ENCODE results near the gene CSRP2.

The CSRP2 gene

DNA sequence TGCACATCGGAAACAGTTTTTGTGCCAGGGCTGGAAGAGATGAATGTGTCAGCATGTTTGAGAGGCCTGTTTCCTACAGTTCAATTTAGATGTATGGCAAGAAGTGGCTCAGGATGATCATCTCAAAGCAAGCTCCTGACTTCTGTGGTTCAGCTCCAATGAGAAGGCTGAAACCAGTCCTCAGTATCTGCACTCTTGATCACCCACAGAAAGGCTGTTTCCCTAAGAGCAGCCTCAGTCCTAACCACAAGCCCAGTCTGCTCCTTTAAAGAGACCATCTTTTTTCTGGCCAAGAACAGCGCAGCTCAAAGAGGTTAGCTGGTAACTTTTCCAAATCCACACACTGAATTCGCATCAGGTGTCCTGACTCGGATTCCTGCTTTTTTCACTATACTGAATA is 19.2 kb downstream of the CSRP2 start:
- no peak for FAIRE-seq

DNA sequence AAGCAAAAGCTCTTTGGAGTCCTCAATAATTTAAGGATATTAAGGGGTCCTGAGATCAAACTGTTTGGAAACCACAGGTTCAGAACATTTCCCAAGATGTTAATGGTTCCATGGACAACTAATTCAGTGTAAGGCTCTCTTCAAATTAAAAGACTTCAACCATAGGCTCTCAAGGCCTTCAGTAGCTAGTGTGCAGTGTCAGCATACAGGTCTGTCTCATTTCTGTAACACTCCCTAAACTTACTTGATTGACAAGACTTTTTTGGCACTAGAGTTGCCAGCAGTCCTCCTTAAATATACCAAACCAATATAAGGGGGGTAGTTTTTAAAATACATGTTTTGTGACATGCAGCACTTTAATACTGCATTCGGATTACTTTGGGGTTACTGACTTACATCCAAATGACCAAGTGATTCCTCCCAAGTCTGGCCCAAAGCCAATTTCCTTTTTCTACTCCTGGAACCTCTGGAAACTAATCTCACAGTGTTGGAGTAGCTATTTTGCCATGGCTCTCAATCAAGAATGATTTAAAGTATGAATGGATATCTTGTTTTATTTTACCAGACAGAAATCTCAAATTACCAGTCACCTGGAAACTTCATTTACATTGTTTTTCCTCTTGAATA is 22.7 kb downstream of the CSRP2 start:
- no peak for FAIRE-seq

DNA sequence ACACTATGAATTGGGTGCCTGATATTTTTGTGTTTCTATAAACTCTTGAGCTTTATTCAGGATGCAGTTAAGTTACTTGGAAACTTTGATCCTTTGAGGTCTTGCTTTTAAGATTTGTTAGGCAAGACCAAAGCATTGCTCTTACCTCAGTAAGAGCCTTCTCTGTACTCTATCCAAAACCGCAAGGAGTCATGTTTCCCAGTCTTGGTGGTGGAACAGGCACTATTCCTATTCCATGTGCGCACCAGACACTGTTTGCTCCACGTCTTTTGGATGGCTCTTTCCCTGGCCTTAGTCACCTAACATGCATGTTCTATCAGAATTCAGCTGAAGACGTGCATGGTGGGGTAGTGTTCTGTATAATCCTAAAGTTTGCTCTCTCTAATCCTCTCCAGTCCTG is 23.5 kb downstream of the CSRP2 start:
- no peak for FAIRE-seq

DNA sequence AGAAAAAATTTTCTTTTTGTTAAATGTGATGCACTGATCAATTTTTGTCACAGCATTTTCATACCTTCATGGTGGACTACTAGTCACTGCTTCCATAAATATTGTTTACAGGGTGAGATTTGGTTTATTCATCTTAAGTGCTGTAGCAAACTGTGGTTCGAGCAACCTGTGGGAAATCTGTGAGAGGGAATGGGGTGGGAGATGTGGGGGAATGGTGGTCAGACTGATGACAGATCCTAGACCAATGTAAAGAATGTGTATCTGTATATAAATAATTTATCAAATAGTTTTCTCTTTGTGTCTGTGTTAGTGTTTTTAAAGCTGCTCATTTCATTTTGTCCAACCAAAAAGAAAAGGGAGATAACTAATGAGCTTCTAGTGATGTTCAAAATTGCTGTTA is 26.7 kb downstream of the CSRP2 start:
- no peak for FAIRE-seq

DNA sequence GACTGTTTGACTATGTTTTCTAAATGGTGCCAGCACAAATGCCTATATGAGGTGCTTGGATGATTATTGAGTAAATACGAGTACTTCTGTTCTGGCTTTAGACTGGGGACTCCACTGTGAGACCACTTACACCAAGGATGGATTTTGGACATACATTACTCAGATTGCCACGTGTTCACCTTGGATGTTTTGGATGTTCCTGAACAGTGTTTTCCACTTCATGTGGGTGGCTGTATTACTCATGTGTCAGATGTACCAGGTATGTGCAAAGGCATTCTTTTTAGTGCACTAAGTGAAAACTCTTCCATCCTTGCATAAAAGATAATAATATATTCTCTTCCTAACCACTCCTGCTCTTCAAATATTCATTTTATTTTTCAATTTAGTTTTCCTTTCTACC is 30.7 kb downstream of the CSRP2 start:
- no peak for FAIRE-seq

DNA sequence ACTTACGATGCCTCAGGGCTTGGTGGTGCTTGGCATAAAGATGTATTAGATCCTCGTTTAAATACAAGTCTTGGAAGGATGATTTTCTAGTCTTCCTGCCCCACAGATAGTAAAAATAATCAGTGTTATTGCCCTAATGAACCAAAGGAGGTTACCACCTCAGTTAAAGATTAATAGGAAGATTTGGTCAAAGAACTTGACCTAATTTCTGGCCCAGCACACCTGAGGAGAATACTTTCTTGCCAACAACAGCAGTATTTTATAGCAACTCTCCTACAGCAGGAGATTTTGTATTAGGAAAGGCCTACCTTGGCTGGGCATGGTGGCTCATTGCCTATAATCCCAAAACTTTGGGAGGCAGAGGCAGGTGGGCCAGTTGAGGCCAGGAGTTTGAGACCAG is 31.6 kb downstream of the CSRP2 start:
- FAIRE-seq, result no peak

DNA sequence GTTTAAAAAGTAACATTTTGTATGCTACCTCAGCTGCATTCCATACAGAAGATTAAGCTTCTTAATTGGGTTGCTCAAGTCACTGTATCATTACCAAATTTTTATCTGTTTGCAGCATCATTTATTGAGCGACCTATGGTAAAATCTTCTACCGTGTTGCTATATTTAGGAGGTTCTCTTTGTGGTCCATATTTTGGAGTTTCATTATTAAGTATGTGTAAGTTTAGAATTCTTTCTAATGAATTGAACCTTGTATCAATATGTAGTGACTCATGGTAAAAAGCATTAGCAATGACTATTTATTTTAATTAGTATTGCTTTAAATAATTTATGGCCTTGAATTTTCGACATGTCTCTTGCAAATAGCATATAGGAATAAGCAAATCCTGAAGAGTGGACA is 42.2 kb downstream of the CSRP2 start:
- FAIRE-seq, result no peak

DNA sequence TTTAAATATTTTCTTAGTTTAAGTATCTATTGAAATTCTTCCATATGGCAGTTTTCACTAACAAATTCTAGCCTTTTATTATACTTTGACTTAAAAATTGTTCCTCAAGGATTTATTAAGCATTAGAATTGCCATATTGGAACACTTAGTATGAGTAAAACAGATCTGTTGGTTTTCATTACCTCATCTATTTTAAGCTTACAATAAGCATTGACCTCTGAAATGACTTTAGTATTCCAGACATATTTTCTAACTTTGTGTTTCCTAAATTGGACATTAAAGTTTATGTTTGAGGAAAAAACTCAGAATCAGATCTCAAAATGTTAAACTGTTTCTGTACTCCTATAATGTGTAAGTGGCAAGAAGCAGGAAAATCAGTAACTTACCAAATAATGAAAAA is 48.4 kb downstream of the CSRP2 start:
- FAIRE-seq, result no peak

DNA sequence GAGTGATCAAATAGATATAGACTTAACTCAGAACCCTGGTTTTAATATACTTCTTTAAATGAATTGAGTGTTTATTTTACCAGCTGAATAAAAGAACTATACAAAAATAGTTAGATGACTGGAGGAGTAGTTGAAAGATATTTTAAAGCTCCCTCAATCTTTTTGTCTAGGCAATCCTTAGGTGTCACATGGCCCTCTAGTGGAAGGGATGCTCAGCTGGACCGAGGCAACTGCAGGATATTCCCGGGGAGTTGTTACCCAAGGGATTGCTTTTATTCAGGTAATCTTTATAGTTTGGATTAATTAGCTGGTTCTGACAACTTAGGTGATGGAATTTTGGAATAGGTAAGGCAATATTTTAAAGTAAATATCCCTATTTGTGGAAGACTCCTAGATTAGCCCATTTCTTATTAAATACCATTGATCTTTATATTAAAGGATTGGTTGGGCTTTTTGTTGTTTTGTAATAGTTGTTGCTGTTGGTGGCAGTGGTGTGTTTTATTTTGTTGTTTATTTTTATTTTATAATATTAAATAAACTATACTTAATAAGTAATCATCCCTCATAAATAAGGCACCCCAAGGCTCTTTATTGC is 57.8 kb downstream of the CSRP2 start:
- FAIRE-seq, result peak; percentile 39

DNA sequence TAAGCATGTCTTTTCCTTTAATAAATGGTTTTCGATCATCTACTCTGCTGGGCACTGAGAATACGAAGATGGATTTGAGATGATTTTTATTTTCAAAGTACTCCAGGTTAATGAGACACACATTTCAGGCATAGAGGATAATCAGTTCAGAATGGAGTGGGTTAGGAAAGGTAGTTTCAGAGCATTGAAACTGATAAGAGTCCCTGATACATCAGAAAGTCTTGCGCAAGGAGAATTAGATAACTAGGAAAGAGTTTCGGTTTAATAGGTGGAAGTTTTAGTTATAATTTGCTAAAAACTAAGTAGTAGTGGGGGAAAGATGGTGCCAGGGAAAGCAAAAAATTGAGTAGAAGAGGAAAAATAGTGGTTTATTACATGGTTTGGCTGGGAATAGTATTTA is 64.8 kb downstream of the CSRP2 start:
- FAIRE-seq, result no peak

DNA sequence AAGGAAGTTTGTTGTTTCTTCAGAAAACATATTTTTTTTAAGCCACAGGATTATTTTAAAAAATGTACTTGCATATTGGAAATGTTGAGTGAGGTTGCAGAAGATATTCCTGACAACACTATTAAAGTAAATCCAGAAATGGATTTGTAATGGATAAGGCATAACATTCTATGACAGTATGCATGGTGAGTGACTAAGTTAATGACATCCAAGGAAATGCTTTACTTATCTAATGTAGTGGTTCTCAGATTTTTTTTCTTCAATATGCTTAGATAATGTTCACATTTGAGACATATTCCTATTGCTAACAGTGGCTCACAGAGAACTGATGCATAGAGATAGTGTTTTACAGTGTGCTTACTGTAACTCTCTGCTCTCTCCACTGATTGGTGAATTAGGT is 65.6 kb downstream of the CSRP2 start:
- no peak for FAIRE-seq

DNA sequence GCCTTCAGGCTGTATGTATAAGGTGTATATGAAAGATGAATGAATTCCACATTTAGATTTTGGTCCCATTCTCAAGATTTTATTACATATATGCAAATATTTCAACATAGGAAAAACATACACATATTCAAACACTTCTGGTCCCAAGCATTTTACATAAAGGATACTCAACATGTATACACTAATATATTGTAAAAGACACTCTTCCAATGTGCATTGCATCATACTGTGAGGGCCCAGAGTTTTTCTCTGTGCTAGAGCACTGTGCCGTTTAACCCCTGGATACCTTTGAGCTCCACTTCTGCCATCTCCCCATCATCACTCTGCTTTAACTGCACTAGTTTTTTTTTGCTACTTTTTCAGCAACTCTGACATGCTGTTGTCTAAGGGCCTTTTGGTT is 66.8 kb downstream of the CSRP2 start:
- no peak for FAIRE-seq

DNA sequence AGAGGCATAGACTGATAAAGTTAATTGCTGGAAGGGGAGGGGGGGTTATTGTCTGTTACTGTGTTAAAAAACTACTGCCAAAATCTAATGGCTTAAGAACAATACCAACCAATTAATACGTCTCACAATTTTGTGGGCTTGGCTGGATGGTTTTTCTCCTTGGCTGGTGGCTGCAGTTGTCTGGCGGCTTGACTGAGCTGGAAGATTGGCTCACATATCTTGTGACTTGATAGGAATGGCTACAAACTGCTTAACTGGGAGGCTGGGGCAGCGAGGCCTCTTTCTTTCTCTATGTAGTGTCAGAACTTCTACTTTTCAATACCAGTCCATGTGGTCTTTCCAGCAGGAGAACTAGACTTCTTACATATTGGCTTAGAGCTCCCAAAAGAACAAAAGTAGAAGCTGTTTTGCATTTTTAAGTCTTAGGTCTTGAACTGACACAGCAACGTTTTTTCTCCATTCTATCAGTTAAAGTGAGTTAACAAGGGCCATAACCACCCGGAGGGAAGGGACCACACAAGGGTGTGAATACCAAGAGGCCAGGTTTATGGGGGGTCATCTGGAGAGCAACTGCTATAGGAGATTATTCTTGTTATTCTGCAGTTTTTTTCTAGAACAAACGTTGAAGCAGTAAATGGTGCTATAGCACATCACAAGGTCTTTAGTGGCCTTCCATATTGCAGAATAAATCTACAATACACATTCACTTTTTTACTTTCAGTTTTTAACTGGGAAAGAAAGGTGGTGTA is 68.0 kb downstream of the CSRP2 start:
- FAIRE-seq, result no peak
